ENCODE data around the gene ATP1B4.

Gene ATP1B4

DNA sequence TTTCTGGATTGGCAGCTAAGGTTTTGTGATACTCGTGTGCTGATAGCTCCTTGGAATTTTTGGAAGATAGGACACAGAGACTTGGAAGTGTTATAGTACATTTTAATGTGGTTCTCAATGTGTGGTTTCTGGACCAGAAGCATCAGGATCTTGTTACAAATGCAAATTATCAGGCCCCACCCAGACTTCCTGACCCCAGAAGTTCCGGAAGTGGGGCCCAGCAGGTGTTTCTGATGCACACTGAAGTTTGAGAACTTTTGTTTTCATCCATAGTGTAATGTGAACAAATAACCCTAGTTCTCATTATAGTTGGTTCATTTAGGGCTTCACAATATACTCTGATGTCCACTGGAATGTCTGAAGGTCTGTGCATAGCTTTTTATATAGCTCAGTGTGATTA, 57.6 kb downstream of the ATP1B4 start:
- Mint-ChIP-seq H3K36me3 (no peaks in the 10 kb centered on the region), H3K9me3 (peaks cover 2% of the 10 kb centered on the region), H3K4me1 (peaks cover 23% of the 10 kb centered on the region), H3K4me3 (no peak overlapping the region), H3K27me3 (no peaks in the 10 kb centered on the region), H3K27ac (peak overlapping the region; percentile 70)
- no peak for ATAC-seq

DNA sequence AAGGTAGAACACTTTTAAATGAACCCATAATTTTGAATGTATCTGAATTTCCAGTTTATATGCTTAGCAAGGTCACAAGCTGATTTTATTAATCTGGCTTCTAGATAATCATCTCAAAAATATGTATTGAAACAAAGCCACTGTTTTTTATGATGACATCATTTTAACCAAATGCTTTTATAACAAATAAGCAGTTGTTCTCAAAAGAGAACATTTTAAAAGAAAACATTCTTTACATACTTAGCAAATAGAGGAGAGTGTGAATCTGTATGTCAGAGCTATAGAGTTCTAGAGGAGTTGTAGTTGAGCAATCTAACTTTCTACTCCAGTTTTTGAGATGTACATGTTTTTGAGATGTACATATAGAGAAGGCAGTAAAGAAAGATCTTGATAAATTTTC, 64.7 kb downstream of the ATP1B4 start:
- no peak overlapping the region for H3K27ac Mint-ChIP-seq
- peaks cover 27% of the 10 kb centered on the region for H3K4me1 Mint-ChIP-seq
- no peaks in the 10 kb centered on the region for H3K9me3 Mint-ChIP-seq
- H3K27me3 Mint-ChIP-seq = no peaks in the 10 kb centered on the region
- no peak overlapping the region for H3K4me3 Mint-ChIP-seq
- H3K36me3 Mint-ChIP-seq = peaks cover 9% of the 10 kb centered on the region
- ATAC-seq = no peak

DNA sequence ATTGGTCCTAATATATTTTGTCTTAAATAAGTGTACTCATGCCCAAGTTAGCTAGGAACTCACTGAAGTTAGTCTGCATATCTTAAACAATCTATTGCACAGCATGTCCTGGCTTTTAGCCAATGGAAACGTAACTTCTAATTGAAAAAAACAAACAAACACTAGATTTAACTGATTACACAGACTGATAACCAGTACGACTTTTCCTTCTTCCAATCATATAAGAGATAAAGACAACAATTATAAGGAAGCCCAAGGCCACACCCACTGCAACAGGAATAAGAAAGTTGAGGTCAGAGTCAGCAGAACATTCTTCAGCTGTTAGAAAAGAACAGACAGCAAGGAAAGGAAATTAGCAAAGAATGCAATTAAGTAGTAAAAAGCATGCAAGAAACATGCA, 66.4 kb downstream of the ATP1B4 start:
- Mint-ChIP-seq H3K4me3 (no peak overlapping the region), H3K36me3 (peaks cover 27% of the 10 kb centered on the region), H3K27me3 (no peaks in the 10 kb centered on the region), H3K9me3 (no peaks in the 10 kb centered on the region), H3K27ac (no peak overlapping the region), H3K4me1 (peaks cover 33% of the 10 kb centered on the region)
- no peak for ATAC-seq

DNA sequence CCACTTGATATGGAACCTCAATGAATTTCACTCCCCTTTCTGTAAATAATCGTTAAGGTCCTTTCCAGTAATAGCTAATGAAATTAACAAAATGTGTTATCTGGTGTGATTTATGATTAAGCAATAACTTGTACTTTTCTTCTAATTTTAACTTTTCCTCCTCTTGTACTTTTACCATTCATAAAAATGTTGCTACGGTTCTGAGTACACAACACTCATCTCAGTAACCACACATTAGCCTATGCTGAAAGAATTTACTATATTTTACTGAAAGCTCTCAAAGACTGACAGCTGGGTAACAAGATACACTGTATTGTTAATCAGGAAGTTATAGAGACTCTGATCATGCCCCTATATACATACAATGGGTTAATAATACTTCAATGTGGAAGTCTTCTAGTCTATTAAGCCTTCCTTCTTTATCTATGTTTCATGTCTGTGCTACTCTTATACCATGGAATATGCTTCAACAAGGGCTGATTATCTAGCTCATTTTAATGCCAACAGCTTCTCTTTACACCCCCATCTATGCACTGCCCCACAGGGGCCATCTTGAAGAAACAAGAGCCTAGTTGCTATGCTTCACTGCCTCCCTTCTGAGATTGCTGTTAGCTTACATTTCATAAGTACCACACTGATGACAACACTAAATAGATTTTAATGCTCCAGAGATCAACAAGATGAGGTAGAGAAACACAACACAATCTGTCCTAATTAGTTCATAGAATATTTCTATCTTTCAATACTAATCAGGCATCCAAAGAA, 68.1 kb downstream of the ATP1B4 start:
- no peak overlapping the region for H3K27ac Mint-ChIP-seq
- H3K4me1 Mint-ChIP-seq = peaks cover 21% of the 10 kb centered on the region
- H3K4me3 Mint-ChIP-seq = no peak overlapping the region
- H3K36me3 Mint-ChIP-seq = peaks cover 27% of the 10 kb centered on the region
- no peaks in the 10 kb centered on the region for H3K9me3 Mint-ChIP-seq
- ATAC-seq = no peak
- no peaks in the 10 kb centered on the region for H3K27me3 Mint-ChIP-seq
